Cardiac septum (tissue), 1 donor: ENCODE measurements around the gene MGME1. TPM values are rescaled to one million over a fixed set of nuclear protein-coding genes. Genes with fewer than 3 reads are reported as not detected.

Experiments
- DNase-seq: peaks from one replicate; pipeline ENCODE4 v3.0.0-alpha.2; 2020; ENCODE audit warnings: low spot score
- intact Hi-C: fragments of 100-400 bp; cut with DNase I; formaldehyde crosslinking; loops from one replicate; pipeline ENCODE4 v1.14.0; 2022
- total RNA-seq: library from RNA; stranded (reverse); fragmentation: NEBNext Ultra II Directional; extraction: Animal tissue kit (Norgen Biotek cat#: 25700); gene quantifications from one replicate; pipeline ENCODE4 v1.2.1, GENCODE V29; 2021
- donor health status: DM: no; HTN: no; CAD: no.

The MGME1 gene
- total RNA-seq, 1 donor from 2014 or later: 9.5 TPM

- DNase-seq: no peak
- intact Hi-C loops: no loop called here
Measured at GRCh38 chr20:17971300-17972013, 2.6 kb downstream of the MGME1 start.

DNA sequence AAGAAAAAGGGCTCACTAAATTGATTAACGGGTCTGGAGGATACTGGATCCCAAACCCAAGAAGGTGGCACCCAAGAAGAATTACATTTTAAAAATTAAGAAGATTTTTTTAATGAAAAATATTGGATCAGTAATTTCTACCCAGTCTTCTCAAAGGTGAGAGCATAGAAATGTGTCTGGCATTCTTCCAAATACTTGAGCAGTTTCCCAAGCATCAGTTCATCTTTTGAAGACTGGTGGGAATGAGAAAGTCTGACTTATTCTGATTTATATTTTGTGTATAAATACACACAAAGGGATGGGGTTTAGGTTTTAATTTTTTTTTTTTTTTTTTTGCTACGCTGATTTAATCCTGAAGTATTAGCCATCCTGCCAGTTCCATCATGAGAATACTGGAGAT is 3.3 kb downstream of the MGME1 start:
- intact Hi-C loops: no loop called here
- no peak for DNase-seq

GRCh38 chr20:17976305-17976704 is 7.5 kb downstream of the MGME1 start:
- intact Hi-C loops: no loop called here
- no peak for DNase-seq

DNA sequence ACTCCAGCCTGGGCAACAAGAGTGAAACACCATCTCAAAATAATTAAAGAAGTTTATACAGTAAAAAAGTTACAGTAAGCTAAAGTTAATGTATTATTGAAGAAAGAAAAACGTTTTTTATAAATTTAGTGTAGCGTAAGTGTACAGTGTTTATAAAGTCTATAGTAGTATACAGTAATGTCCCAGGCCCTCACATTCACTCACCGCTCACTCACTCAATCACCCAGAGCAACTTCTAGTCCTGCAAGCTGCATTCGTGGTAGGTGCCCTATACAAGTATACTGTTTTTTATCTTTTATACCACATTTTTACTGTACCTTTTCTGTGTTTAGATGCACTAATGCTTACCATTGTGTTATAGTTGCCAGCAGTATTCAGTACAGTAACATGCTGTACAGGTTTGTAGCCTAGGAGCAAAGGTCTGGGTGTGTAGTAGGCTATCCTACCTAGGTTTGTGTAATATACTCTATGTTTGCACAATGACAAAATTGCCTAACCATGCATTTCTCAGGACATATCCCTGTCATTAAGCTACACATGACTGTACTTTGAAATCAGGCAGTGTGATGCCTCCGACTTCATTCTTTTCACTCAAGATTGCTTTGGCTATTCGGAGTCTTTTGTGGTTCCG is 16.7 kb downstream of the MGME1 start:
- no peak for DNase-seq
- intact Hi-C loops: no loop called here

DNA sequence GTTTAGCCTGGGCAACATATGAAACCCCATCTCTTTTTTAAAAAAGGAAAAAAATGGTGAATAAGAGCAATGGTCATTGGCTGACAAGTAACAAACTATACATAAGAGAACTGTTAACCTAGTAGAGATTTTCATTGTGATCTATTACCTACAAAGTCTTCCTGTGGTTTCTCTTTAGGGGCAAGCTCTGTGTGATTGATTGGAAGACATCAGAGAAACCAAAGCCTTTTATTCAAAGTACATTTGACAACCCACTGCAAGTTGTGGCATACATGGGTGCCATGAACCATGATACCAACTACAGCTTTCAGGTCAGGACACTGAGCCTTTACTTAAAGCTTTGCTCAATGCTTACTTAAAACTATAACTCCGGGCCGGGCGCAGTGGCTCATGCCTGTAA is 19.2 kb downstream of the MGME1 start:
- DNase-seq: no peak
- intact Hi-C loops: no loop called here

DNA sequence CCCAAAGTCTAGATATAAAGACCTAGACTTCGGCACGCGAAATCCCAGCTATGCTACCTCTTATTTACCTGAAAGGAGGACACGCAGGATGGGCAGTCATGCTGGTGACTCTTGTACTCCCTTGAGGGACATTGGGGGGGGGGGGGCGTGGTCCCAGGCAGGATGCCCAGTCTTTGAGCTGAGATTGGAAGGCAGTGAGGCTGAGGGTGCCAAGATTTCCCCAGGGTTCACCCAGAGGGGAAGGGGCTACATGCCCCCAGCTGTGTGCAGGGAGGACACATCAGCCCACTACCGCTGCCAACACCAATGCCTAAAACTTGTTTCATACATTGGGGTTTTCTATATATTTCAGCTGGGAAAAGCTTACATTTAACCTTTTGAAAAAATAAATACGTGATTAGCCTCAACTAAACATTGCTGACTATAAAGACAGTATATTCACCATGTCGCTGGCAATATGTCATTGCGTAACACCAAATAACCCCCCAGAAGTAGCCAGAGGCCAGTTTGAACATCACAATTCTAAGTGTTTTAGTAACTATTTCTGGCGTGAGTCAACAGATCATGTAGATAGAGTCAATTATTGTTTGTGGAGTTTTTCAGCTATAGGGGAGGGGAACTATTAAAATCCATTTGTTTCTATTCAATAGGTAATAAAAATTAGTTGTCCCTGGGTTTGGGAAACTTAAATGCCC is 21.6 kb downstream of the MGME1 start:
- intact Hi-C loops: loop anchor here (10.0 kb wide), 1 partner anchor 456 kb away; the partner anchor contains the start of gene BFSP1
- no peak for DNase-seq

GRCh38 chr20:17992224-17992637 is 23.4 kb downstream of the MGME1 start:
- no peak for DNase-seq
- intact Hi-C loops: loop anchor here (10.0 kb wide), 1 partner anchor 457 kb away; the partner anchor contains the start of gene BFSP1

DNA sequence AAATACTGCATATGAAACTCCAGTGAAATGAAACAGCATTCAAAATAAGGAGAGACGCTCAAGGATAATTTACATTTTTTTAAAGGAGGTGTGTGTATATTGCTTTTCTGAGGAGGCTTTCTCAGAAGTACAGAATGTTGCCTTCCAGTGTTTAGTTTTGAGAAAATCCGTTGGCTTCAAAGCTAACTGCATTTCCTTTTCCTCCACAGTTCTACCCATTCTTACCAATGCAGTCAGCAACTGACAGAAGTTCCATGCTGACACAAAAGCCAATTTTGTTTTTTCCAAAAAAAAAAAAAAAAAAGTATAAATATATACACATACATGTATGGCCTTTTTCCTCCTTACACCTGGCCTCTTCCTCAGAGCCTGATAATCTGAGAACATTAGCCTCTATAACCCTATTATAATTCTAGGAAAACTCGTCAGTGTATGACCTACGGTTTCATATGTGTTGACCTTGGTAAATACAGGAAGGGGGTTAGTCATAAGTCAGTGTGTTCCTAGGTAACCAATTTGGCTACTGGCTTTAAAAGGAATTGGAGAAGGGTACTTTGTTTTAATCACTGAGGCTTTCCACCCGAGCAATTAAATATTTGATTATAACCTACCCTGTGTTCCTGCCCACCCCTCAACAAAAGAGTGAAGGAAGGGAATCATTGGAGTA is 24.2 kb downstream of the MGME1 start:
- intact Hi-C loops: loop anchor here (10.0 kb wide), 1 partner anchor 458 kb away; the partner anchor contains the start of gene BFSP1

DNA sequence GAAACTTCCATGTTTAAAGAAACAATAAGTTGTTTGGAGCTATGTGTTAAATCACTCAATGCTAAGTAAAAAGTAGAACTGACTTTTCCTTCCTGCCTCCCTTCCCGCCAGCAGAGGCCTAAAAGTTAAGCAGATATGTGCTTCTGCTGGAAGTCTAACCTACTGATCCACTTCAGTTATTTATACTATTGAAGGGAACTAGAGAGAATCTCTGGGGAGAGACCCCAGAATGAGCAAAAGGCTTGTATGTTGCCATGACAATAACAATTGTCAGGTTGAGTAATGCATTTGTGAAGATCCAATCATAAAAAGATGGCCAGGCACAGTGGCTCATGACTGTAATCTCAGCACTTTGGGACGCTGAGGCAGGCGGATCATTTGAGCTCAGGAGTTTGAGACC is 24.7 kb downstream of the MGME1 start:
- intact Hi-C loops: loop anchor here (10.0 kb wide), 1 partner anchor 459 kb away; the partner anchor contains the start of gene BFSP1
- no peak for DNase-seq

More for the DNA sequence above, 24.2 kb downstream of the MGME1 start:
- no peak for DNase-seq

DNA sequence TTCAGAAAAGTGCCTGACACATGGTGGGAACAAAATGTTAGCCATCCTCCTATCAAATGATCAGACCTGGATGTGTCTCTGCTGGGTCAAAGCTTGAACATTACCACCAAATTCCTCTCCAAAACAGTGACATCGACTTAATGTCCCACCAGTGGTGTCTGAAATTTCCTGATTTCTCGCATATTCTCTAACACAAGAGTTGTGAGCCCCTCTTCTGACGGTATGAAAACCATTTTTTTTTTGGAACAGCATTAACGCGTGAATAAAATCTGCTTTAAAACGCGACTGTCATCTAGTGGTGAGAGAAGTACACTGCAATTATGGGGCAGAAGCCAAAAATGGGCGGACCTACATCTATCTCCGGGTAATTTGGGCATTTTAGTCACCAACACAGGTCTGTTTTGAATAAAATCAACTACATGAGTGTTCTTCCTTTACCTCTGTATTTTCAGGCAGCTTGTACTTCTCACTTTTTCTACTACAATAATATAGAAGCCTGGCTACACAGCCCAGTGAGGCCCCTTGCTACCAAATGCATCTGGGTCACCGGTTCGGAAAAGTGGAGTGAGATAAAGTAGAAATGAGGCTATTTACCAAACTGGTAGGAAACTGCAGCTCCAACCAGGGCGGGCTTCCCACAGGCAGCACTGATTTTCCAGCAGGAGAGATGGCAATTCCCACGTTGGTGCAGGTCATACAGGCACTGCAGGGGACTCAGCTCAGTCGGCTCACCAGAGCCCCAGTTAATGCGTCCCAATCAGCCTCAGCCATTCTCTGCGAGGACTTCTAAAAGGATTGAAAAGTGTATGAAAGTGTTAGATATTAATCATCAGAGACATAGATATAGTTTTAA is 27.4 kb downstream of the MGME1 start:
- intact Hi-C loops: loop anchor here (5.0 to 10.0 kb wide), 2 partner anchors 461 to 494 kb away; partner anchors contain the start of gene BFSP1
- DNase-seq: no peak

DNA sequence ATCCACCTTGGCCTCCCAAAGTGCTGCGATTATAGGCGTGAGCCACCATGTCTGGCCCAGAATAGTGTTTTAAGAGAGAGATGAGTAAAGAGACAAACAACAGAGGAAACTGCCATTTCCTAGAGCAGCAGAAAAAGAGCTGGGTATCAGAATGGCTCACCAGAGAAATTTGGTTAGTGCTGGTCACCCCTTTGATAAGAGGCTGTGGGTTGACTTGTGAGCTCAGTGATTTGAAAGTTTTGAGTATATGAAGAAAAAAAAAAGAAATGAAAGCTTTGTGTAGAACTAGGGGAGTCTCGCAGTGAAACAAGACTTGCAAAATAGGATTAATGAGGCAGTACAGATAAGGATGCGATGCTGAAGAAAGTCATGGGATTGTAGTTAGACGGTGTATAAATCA is 29.6 kb downstream of the MGME1 start:
- no peak for DNase-seq
- intact Hi-C loops: loop anchor here (5.0 to 10.0 kb wide), 2 partner anchors 464 to 496 kb away; partner anchors contain the start of gene BFSP1

DNA sequence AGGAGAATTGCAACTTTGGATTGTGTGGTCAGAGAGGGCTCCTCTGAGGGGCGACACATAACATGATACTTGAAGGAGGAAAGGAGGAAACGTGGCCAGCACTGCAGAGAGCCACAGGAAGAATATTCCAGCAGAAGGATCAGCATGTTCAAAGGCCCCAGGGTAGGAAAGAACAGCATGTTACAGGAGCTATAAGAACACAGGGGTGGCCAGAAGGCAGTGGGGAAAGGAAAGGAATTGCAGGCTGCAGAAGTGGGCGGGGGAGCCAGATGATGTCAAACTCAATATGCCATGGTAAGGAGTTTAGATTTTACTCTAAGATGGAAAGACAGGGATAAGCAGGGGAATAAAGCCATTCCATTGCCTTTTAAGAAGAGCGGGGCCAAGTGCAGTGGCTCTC is 30.7 kb downstream of the MGME1 start:
- DNase-seq: no peak
- intact Hi-C loops: loop anchor here (5.0 to 10.0 kb wide), 2 partner anchors 465 to 497 kb away; partner anchors contain the start of gene BFSP1

- DNase-seq: no peak
- intact Hi-C loops: no loop called here
Measured at GRCh38 chr20:18001131-18001921, 32.5 kb downstream of the MGME1 start.

DNA sequence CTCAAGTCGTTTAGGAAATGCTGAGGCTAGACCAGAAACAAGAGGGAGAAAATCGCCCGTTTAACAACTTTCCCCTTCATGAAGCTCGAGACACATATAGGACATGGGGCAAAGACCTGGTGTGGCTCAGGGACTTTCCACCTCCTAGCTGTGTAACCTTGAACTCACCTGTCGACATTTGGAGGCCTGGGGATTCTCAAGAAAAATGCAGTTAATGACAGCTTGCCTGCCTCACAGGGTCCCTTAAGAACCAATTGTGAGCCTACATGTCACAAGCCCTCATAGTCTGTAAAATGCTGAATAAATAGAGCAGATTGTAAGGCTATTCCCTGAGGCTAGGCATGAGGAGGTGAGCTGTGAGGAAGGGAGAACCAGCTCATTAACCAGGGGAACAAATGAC is 35.1 kb downstream of the MGME1 start:
- DNase-seq: no peak

GRCh38 chr20:18004384-18005031 is 35.7 kb downstream of the MGME1 start:
- no peak for DNase-seq
- intact Hi-C loops: no loop called here

More for the DNA sequence above, 35.1 kb downstream of the MGME1 start:
- intact Hi-C loops: no loop called here

- no peak for DNase-seq
- intact Hi-C loops: no loop called here
Measured at GRCh38 chr20:18005170-18005989, 36.6 kb downstream of the MGME1 start.

DNA sequence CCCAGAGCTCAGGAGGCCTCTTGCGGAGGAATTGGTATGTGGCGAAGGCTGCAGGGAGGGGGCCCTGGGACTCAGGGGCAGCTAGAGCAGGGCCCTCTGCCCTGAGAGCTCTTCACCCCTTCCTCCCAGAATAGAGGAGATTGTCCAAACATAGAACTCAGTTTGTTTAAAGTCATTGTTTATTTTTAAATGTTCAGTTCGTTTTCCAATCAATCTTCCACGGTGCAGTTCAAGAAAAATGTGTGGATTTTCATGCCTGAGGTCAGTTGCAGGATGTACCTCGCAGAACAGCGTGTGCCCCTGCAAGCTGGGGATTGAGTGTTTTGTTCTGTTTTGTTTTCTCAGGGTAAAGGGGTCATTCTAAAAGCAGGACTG is 37.2 kb downstream of the MGME1 start:
- DNase-seq: no peak
- intact Hi-C loops: no loop called here
